PC-3 (cell line): Measurements from ENCODE around the gene DHX38.

ENCODE experiments used
- EZH2 ChIP-seq: fragments of 300-600 bp; sonication (generic); IDR thresholded peaks from one replicate; pipeline ENCODE4 v1.6.1; 2017; ENCODE audit warnings: antibody characterized with exemption, mild to moderate bottlenecking, low read length; ENCODE audit not compliant: unreplicated experiment
- EZH2phosphoT487 ChIP-seq: fragments of 300-600 bp; sonication (generic); IDR thresholded peaks from 2 replicates; pipeline ENCODE4 v1.6.1; 2018; ENCODE audit warnings: mild to moderate bottlenecking, antibody characterized with exemption, low read length, borderline replicate concordance
- TF ChIP-seq, protein P1 (sequence below): fragments of 300-600 bp; sonication (generic); conservative IDR thresholded peaks from 2 replicates; pipeline ENCODE4 v1.5.1; 2017; ENCODE audit warnings: antibody characterized with exemption, low read depth, mild to moderate bottlenecking, low read length

DNA sequence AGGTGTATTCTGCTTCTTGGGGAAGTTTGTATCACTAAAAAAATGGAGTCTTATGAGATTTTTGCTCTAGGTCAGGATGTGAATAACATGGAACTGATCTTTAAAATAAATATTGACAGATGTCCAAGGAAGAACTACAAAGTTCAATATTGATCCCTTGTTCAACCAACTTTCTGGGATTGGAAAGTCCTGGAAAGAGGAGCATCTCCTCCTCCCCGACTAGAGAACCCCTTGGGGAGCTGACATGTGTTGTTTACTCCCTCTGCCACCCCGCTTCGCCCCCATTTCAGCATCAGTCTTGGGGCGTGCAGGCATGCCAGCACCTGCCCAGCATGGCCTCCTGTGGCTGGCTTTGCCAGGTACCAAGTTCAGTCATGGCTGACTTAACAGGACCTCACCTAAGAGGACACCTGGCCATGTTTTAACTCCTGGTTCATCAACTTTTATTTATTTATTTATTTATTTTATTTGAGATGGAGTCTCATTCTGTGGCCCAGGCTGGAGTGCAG is 44.5 kb downstream of the DHX38 start:
- TF ChIP-seq, protein P1, sequence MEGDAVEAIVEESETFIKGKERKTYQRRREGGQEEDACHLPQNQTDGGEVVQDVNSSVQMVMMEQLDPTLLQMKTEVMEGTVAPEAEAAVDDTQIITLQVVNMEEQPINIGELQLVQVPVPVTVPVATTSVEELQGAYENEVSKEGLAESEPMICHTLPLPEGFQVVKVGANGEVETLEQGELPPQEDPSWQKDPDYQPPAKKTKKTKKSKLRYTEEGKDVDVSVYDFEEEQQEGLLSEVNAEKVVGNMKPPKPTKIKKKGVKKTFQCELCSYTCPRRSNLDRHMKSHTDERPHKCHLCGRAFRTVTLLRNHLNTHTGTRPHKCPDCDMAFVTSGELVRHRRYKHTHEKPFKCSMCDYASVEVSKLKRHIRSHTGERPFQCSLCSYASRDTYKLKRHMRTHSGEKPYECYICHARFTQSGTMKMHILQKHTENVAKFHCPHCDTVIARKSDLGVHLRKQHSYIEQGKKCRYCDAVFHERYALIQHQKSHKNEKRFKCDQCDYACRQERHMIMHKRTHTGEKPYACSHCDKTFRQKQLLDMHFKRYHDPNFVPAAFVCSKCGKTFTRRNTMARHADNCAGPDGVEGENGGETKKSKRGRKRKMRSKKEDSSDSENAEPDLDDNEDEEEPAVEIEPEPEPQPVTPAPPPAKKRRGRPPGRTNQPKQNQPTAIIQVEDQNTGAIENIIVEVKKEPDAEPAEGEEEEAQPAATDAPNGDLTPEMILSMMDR, result no peak
- TF ChIP-seq EZH2 (no peak), EZH2phosphoT487 (no peak)
